ENCODE results near the gene LDB2.

DNA sequence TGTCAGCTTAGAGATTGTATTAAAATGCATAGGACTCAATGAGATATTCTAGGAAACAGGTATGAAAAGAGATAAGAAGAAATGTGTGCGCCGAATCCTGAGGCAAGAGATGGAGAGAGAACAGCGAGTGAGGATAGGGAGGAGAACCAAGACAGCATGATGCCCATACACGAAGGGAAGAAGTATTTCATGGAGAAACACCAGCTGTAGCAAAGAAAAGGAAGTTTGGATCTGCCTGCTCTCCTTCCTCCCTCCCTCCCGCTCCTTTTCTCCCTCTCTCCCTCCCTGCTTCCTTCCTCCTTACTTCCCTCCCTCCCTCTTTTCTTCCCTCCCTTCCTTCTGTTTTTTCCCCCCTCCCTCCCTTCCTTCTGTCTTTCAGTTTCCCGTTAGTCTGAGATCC lies 353.6 kb downstream of the LDB2 start:
- TF ChIP-seq, protein P1, sequence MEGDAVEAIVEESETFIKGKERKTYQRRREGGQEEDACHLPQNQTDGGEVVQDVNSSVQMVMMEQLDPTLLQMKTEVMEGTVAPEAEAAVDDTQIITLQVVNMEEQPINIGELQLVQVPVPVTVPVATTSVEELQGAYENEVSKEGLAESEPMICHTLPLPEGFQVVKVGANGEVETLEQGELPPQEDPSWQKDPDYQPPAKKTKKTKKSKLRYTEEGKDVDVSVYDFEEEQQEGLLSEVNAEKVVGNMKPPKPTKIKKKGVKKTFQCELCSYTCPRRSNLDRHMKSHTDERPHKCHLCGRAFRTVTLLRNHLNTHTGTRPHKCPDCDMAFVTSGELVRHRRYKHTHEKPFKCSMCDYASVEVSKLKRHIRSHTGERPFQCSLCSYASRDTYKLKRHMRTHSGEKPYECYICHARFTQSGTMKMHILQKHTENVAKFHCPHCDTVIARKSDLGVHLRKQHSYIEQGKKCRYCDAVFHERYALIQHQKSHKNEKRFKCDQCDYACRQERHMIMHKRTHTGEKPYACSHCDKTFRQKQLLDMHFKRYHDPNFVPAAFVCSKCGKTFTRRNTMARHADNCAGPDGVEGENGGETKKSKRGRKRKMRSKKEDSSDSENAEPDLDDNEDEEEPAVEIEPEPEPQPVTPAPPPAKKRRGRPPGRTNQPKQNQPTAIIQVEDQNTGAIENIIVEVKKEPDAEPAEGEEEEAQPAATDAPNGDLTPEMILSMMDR (conservative IDR thresholded peaks at IDR 0.05): no peak
- no peak for TF ChIP-seq EZH2 (IDR thresholded peaks at IDR 0.05; ENCODE audit: low read depth)
